CD4-positive, alpha-beta memory T cell (primary cell): ENCODE measurements around the gene SWAP70. TPM values are rescaled to one million over a fixed set of nuclear protein-coding genes. Genes with fewer than 3 reads are reported as not detected.
"Not testable (repeated sequence)": the region's sequence is repeated elsewhere in the genome, so short reads cannot be mapped to it uniquely, and the experiment has no call there.

Experiments used
- CTCF ChIA-PET: fragments of 350-600 bp; sonication (Branson Sonifier 250); formaldehyde crosslinking; loops from one replicate; lab custom pipeline; 2021; ENCODE audit warnings: inconsistent platforms; ENCODE audit not compliant: partially characterized antibody; lab: Charles Lee
- POLR2A ChIA-PET: fragments of 350-600 bp; sonication (Branson Sonifier 250); formaldehyde crosslinking; loops from one replicate; lab custom pipeline; 2021; ENCODE audit not compliant: partially characterized antibody; lab: Charles Lee
- DNase-seq, 5 donors: peaks; one replicate each; pipeline versions ENCODE4 v3.0.0 to v3.0.0-alpha.2; 2020 to 2022; ENCODE audit warnings: mixed read lengths in 1 of 5
- H3K27ac ChIP-seq: one replicate; pipeline ENCODE4 v1.7.0; 2013; ENCODE audit warnings: low read depth, low read length
- H3K27me3 ChIP-seq: 2 replicates; pipeline ENCODE4 v1.7.0; 2013; ENCODE audit warnings: mild to moderate bottlenecking, low read length, moderate library complexity; ENCODE audit not compliant: insufficient read depth
- H3K36me3 ChIP-seq: 2 replicates; pipeline ENCODE4 v1.7.0; 2013; ENCODE audit warnings: mild to moderate bottlenecking, low read length, moderate library complexity; ENCODE audit not compliant: insufficient read depth
- H3K4me1 ChIP-seq: 2 replicates; pipeline ENCODE4 v1.7.0; 2013; ENCODE audit warnings: mild to moderate bottlenecking, low read length, moderate library complexity; ENCODE audit not compliant: insufficient read depth
- H3K4me3 ChIP-seq, 2 donors: one replicate each; pipeline ENCODE4 v1.7.0; 2013; ENCODE audit warnings: low read length in 2 of 2, mild to moderate bottlenecking in 1 of 2
- H3K9me3 ChIP-seq, 2 donors: one replicate each; pipeline ENCODE4 v1.7.0; 2013; ENCODE audit warnings: low read length in 2 of 2, control low read depth in 1 of 2; ENCODE audit not compliant: control insufficient read depth in 1 of 2
- H3K27ac Mint-ChIP-seq, 7 donors: one replicate each; pipeline ENCODE4 v1.8.0; 2020 to 2021; ENCODE audit warnings: mixed read lengths in 7 of 7, mild to moderate bottlenecking in 6 of 7, inconsistent platforms in 3 of 7, moderate library complexity in 3 of 7
- H3K27me3 Mint-ChIP-seq, 2 donors: one replicate each; pipeline ENCODE4 v1.8.0; 2020 to 2021; ENCODE audit warnings: mixed read lengths in 2 of 2
- H3K36me3 Mint-ChIP-seq, 2 donors: one replicate each; pipeline ENCODE4 v1.8.0; 2020 to 2021; ENCODE audit warnings: mixed read lengths in 2 of 2, inconsistent platforms in 1 of 2, mild to moderate bottlenecking in 1 of 2
- H3K4me1 Mint-ChIP-seq, 4 donors: one replicate each; pipeline ENCODE4 v1.8.0; 2020 to 2021; ENCODE audit warnings: mixed read lengths in 4 of 4, mild to moderate bottlenecking in 1 of 4
- H3K4me3 Mint-ChIP-seq, 8 donors: one replicate each; pipeline ENCODE4 v1.8.0; 2020 to 2021; ENCODE audit warnings: mixed read lengths in 8 of 8, mild to moderate bottlenecking in 7 of 8, moderate library complexity in 6 of 8, inconsistent platforms in 3 of 8
- H3K9me3 Mint-ChIP-seq, 8 donors: one replicate each; pipeline ENCODE4 v1.8.0; 2020 to 2021; ENCODE audit warnings: mixed read lengths in 8 of 8, mild to moderate bottlenecking in 5 of 8, inconsistent platforms in 3 of 8, moderate library complexity in 1 of 8
- intact Hi-C: fragments of 100-400 bp; cut with micrococcal nuclease; formaldehyde crosslinking; loops from one replicate; pipeline ENCODE4 v1.15.1; 2023
- polyA plus RNA-seq, 2 donors: library from polyadenylated mRNA; unstranded; fragments of 300-500 nt; fragmentation: Illumina TruSeq; gene quantifications; one replicate each; pipeline ENCODE4 v1.2.3, GENCODE V29; 2021
- total RNA-seq, 2 experiments: library from RNA; stranded (reverse); gene quantifications; one replicate each; pipeline ENCODE4 v1.2.3, GENCODE V29; 2021

SWAP70 gene
- total and polyA plus RNA-seq, 4 experiments from 2014 or later: 2.2 to 6.6 (median 4.9) TPM

- CTCF ChIA-PET: interaction anchor here (1.2 kb wide), 1 partner anchor 674 kb away, joined by 3 read pairs; no protein-coding TSS in a partner anchor
Measured at GRCh38 chr11:9692691-9693090, 28.8 kb downstream of the SWAP70 start.

DNA sequence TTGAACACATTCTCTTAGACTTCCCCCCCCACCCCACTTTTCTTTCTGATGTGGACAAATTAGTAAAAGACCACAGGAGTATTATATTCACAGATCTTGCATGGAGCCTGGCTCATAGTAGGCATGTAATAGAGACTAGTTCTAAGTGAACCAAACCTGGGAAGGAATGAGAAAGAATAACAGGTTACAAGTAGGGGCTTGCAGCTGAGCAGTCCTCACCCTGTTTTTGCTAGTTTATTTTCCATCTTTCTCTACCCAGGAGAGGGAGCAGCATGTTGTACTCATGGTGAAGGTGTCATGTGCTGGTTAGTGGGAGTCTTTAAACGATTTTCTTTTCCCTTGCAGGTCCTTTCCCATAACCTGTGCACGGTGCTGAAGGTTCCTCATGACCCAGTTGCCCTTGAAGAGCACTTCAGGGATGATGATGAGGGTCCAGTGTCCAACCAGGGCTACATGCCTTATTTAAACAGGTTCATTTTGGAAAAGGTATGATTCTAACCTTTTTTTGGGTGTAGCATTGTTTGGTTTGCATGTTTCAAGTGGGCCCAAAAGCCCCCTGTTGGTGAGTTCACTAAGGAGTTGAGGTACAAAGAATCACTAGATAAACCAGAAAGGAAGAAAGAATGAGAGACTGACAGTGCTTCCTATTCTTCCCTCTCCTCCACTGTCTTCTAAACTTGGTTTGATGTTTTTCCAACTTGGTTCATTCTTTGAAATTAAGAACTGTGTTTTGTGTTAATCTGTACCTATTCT, 30.1 kb downstream of the SWAP70 start:
- no peak overlapping the region for H3K27ac ChIP-seq
- peaks cover 3 to 8% of the 10 kb centered on the region in 2 donors for H3K36me3 Mint-ChIP-seq
- H3K27me3 Mint-ChIP-seq: no peaks in the 10 kb centered on the region
- CTCF ChIA-PET: no interaction called here
- H3K4me3 Mint-ChIP-seq: no peak overlapping the region
- peak overlapping the region in 1 of 7 donors; percentile 1 for H3K27ac Mint-ChIP-seq
- no peaks in the 10 kb centered on the region for H3K27me3 ChIP-seq
- H3K9me3 ChIP-seq: no peaks in the 10 kb centered on the region
- H3K4me1 ChIP-seq: no peaks in the 10 kb centered on the region
- no peak for DNase-seq
- H3K36me3 ChIP-seq: no peaks in the 10 kb centered on the region
- POLR2A ChIA-PET: no interaction called here
- intact Hi-C loops: no loop called here
- H3K4me3 ChIP-seq: no peak overlapping the region
- no peaks in the 10 kb centered on the region for H3K9me3 Mint-ChIP-seq
- peaks cover 0 to 4% (median under 1%) of the 10 kb centered on the region in 4 donors for H3K4me1 Mint-ChIP-seq

More at GRCh38 chr11:9692691-9693090, 28.8 kb downstream of the SWAP70 start:
- intact Hi-C loops: no loop called here
- POLR2A ChIA-PET: no interaction called here
- Mint-ChIP-seq H3K27ac (no peak overlapping the region), H3K36me3 (peaks cover 3 to 8% of the 10 kb centered on the region in 2 donors), H3K9me3 (no peaks in the 10 kb centered on the region), H3K4me1 (peaks cover 0 to 1% (median 0%) of the 10 kb centered on the region in 4 donors), H3K27me3 (no peaks in the 10 kb centered on the region), H3K4me3 (no peak overlapping the region)
- no peaks in the 10 kb centered on the region for H3K9me3 ChIP-seq
- no peak for DNase-seq
- H3K4me3 ChIP-seq: no peak overlapping the region
- no peaks in the 10 kb centered on the region for H3K4me1 ChIP-seq
- no peaks in the 10 kb centered on the region for H3K36me3 ChIP-seq
- no peak overlapping the region for H3K27ac ChIP-seq
- no peaks in the 10 kb centered on the region for H3K27me3 ChIP-seq

DNA sequence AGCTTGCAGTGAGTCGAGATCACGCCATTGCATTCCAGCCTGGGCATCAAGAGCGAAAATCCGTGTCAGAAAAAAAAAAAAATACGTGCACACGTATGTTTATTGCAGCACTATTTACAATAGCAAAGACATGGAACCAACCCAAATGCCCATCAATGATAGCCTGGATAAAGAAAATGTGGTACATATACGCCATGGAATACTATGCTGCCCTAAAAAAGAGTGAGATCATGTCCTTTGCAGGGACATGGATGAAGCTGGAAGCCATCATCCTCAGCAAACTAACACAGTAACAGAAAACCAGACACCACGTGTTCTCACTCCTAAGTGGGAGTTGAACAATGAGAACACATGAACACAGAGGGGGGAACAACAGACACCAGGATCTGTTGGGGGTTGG, 31.4 kb downstream of the SWAP70 start:
- H3K9me3 Mint-ChIP-seq, DNase-seq, H3K27me3 ChIP-seq, intact Hi-C loops, H3K27me3 Mint-ChIP-seq, H3K4me3 ChIP-seq, H3K9me3 ChIP-seq, H3K27ac Mint-ChIP-seq, CTCF ChIA-PET, H3K36me3 ChIP-seq, H3K27ac ChIP-seq, H3K4me3 Mint-ChIP-seq, POLR2A ChIA-PET, H3K4me1 ChIP-seq, H3K36me3 Mint-ChIP-seq, H3K4me1 Mint-ChIP-seq: not testable (repeated sequence)

DNA sequence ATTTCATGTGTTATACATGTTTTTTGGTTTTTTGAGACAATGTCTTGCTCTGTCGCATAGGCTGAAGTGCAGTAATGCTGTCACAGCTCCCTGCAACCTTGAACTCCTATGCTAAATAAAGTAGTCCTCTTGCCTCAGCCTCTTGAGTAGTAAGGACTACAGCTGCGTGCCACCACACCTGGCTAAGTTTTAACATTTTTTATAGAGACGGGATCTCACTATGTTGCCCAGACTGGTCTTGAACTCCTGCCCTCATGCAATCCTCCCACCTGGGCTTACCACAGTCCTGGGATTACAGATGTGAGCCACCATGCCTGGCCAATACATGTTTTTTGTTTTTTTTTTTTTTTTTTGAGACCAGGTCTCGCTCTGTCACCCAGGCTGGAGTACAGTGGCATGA, 33.9 kb downstream of the SWAP70 start:
- Mint-ChIP-seq H3K4me1 (peaks cover 10 to 12% (median 11%) of the 10 kb centered on the region in 4 donors), H3K27ac (no peak overlapping the region), H3K27me3 (no peaks in the 10 kb centered on the region), H3K9me3 (no peaks in the 10 kb centered on the region), H3K36me3 (peaks cover 3 to 8% of the 10 kb centered on the region in 2 donors), H3K4me3 (no peak overlapping the region)
- no peaks in the 10 kb centered on the region for H3K9me3 ChIP-seq
- no peak for DNase-seq
- H3K27me3 ChIP-seq: no peaks in the 10 kb centered on the region
- ChIA-PET CTCF (no interaction called here), POLR2A (no interaction called here)
- peaks cover 12% of the 10 kb centered on the region for H3K4me1 ChIP-seq
- no peak overlapping the region for H3K4me3 ChIP-seq
- no peaks in the 10 kb centered on the region for H3K36me3 ChIP-seq
- no peak overlapping the region for H3K27ac ChIP-seq
- intact Hi-C loops: no loop called here

- Histone ChIP-seq H3K27ac (no peak overlapping the region), H3K4me3 (no peak overlapping the region), H3K36me3 (no peaks in the 10 kb centered on the region), H3K27me3 (no peaks in the 10 kb centered on the region), H3K4me1 (peaks cover 20% of the 10 kb centered on the region), H3K9me3 (no peaks in the 10 kb centered on the region)
- H3K4me1 Mint-ChIP-seq: peaks cover 18 to 23% (median 19%) of the 10 kb centered on the region in 4 donors
- H3K27ac Mint-ChIP-seq: no peak overlapping the region
- intact Hi-C loops: no loop called here
- ChIA-PET CTCF (interaction anchor here (0.7 kb wide), 1 partner anchor 11 kb away, joined by 3 read pairs; no protein-coding TSS in a partner anchor), POLR2A (no interaction called here)
- H3K9me3 Mint-ChIP-seq: no peaks in the 10 kb centered on the region
- peaks cover 0 to 4% of the 10 kb centered on the region in 2 donors for H3K36me3 Mint-ChIP-seq
- no peak overlapping the region for H3K4me3 Mint-ChIP-seq
- DNase-seq: no peak
- H3K27me3 Mint-ChIP-seq: no peaks in the 10 kb centered on the region
Measured at GRCh38 chr11:9700105-9700801, 36.4 kb downstream of the SWAP70 start.

GRCh38 chr11:9701799-9702198, 37.9 kb downstream of the SWAP70 start:
- Histone ChIP-seq H3K9me3 (no peaks in the 10 kb centered on the region), H3K4me3 (no peak overlapping the region), H3K36me3 (no peaks in the 10 kb centered on the region), H3K4me1 (peaks cover 20% of the 10 kb centered on the region), H3K27ac (no peak overlapping the region), H3K27me3 (no peaks in the 10 kb centered on the region)
- Mint-ChIP-seq H3K9me3 (no peaks in the 10 kb centered on the region), H3K4me1 (peaks cover 18 to 23% (median 19%) of the 10 kb centered on the region in 4 donors), H3K27me3 (no peaks in the 10 kb centered on the region), H3K4me3 (peak overlapping the region in 5 of 8 donors; percentile 42 to 75 (median 61)), H3K36me3 (no peaks in the 10 kb centered on the region), H3K27ac (peak overlapping the region in 3 of 7 donors; percentile 32 to 70 (median 64))
- DNase-seq: peak in 2 of 5 donors; percentile 2 to 3
- ChIA-PET POLR2A (no interaction called here), CTCF (no interaction called here)
- intact Hi-C loops: no loop called here

DNA sequence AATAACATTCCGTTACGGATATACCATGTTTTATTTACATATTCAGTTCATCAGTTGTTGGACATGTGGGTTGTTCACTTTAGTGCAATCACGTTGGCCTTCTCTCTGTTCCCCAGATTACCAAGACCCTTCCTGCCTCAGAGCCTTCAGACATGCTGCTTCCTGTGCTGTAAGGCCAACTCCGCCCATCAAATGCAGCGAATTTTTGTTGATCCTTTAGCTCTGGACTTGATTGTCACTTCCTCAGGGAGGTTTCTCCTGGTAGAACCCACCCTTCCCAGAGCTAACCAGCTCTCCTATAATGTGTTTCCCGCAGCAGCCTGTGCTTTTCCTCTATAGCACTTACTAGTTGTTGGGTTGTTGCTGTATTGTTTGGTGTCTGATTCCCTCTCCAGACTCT, 39.4 kb downstream of the SWAP70 start:
- H3K9me3 Mint-ChIP-seq: no peaks in the 10 kb centered on the region
- H3K4me1 ChIP-seq: peaks cover 20% of the 10 kb centered on the region
- no peaks in the 10 kb centered on the region for H3K36me3 ChIP-seq
- no peaks in the 10 kb centered on the region for H3K27me3 Mint-ChIP-seq
- peaks cover 18 to 23% (median 19%) of the 10 kb centered on the region in 4 donors for H3K4me1 Mint-ChIP-seq
- H3K36me3 Mint-ChIP-seq: no peaks in the 10 kb centered on the region
- H3K9me3 ChIP-seq: no peaks in the 10 kb centered on the region
- H3K4me3 Mint-ChIP-seq: peak overlapping the region in 3 of 8 donors; percentile 10 to 53 (median 19)
- intact Hi-C loops: no loop called here
- DNase-seq: no peak
- H3K27ac Mint-ChIP-seq: peak overlapping the region in 1 of 7 donors; percentile 5
- no peak overlapping the region for H3K27ac ChIP-seq
- ChIA-PET CTCF (no interaction called here), POLR2A (no interaction called here)
- no peak overlapping the region for H3K4me3 ChIP-seq
- no peaks in the 10 kb centered on the region for H3K27me3 ChIP-seq
